ENCODE results near the gene SYCP2. TPM values are rescaled to one million over a fixed set of nuclear protein-coding genes. Genes with fewer than 3 reads are reported as not detected.
"Not testable (repeated sequence)": the region's sequence is repeated elsewhere in the genome, so short reads cannot be mapped to it uniquely, and the experiment has no call there.

SYCP2 gene
- total and polyA plus RNA-seq, 12 donors: 0.28 to 2.7 (median 1.1) TPM

DNA sequence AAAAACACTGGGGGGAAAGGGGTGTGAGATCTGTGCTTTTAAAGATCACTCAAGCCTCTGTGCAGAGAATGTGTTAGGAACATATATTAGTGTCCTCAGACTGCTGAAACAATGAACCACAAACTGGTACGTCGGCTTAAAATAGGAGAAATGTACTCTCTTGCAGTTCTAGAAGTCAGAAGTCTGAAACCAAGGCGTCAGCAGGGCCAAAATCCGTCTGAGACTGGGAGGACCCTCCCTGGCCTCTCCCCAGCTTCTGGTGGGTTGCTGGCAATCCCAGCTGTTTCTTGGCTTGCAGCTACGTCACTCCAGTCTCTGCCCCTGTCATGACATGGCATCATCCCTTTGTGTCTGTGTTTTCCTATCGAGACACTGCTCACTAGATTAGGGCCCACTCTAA is 28.7 kb upstream of the SYCP2 start:
- WGBS, 4 donors: 83 to 94% (median 88%) methylated on average over 6 of the region's 6 CpGs
- TF ChIP-seq, protein P1, sequence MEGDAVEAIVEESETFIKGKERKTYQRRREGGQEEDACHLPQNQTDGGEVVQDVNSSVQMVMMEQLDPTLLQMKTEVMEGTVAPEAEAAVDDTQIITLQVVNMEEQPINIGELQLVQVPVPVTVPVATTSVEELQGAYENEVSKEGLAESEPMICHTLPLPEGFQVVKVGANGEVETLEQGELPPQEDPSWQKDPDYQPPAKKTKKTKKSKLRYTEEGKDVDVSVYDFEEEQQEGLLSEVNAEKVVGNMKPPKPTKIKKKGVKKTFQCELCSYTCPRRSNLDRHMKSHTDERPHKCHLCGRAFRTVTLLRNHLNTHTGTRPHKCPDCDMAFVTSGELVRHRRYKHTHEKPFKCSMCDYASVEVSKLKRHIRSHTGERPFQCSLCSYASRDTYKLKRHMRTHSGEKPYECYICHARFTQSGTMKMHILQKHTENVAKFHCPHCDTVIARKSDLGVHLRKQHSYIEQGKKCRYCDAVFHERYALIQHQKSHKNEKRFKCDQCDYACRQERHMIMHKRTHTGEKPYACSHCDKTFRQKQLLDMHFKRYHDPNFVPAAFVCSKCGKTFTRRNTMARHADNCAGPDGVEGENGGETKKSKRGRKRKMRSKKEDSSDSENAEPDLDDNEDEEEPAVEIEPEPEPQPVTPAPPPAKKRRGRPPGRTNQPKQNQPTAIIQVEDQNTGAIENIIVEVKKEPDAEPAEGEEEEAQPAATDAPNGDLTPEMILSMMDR (IDR thresholded peaks at IDR 0.05): no peak
- no peak for TF ChIP-seq POLR2A (IDR thresholded peaks at IDR 0.05)
- DNase-seq: no peak
- H3K9me3 ChIP-seq (replicated peaks in 1 of 3): no peaks in the 10 kb centered on the region
- H3K36me3 ChIP-seq (replicated peaks in 1 of 2): no peaks in the 10 kb centered on the region
- intact Hi-C loops (cut with DNase I): no loop called here
- no peaks in the 10 kb centered on the region for H3K27me3 ChIP-seq
- H3K4me3 ChIP-seq: no peak overlapping the region
- no peaks in the 10 kb centered on the region for H3K4me1 ChIP-seq (replicated peaks in 1 of 2)
- H3K27ac ChIP-seq: no peak overlapping the region

DNA sequence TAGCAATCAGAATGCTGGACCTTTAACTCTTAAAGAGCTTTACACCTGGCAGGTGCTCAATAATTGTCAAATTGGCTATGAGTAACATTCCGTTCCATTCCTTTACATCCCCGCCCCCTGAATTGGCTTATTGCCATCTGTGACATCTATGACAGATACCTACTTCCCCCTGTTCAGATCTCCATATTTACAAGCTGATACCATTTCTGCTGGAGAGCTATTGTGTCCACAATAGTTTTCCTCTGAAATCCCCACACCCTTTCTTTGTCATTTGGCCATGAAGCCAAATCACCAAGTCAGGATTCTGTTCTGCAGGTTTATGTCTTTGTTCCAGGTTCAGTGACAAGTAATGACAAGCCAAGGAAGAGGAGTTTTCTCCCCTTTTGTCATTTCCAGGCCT is 28.0 kb upstream of the SYCP2 start:
- H3K27ac ChIP-seq: no peak overlapping the region
- intact Hi-C loops (cut with DNase I): no loop called here
- no peak overlapping the region for H3K4me3 ChIP-seq
- no peak for TF ChIP-seq POLR2A (IDR thresholded peaks at IDR 0.05)
- TF ChIP-seq, protein P1 (IDR thresholded peaks at IDR 0.05): no peak
- no peaks in the 10 kb centered on the region for H3K36me3 ChIP-seq (replicated peaks in 1 of 2)
- no peaks in the 10 kb centered on the region for H3K9me3 ChIP-seq (replicated peaks in 1 of 3)
- 71 to 90% (median 81%) methylated on average over 2 of the region's 2 CpGs for WGBS, 4 donors
- no peak for DNase-seq
- H3K4me1 ChIP-seq (replicated peaks in 1 of 2): no peaks in the 10 kb centered on the region
- H3K27me3 ChIP-seq: no peaks in the 10 kb centered on the region

DNA sequence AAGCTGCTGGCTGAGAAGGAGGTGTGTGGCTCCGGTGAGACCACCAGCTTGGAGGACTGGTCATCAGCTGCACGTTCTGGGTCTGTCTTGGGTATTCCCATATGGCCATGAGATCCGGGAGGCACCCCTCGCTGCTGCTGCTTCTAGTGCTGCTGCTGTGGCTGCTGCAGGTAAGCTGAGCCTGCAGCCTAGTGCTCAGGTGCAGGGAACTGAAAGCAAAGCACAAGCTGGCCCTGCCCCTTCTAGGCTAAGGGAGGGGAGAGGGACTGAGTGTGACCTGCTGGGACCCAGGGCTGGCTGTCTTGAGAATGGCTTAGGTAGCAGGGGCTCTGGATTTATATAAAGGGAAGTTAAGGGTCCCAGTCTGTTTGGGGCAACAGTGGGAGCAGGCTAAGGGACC is 25.2 kb upstream of the SYCP2 start:
- 74 to 100% (median 83%) methylated on average over 4 of the region's 4 CpGs for WGBS, 4 donors
- TF ChIP-seq POLR2A (IDR thresholded peaks at IDR 0.05): no peak
- TF ChIP-seq, protein P1 (IDR thresholded peaks at IDR 0.05): no peak
- Histone ChIP-seq H3K36me3 (replicated peaks in 1 of 2) (no peaks in the 10 kb centered on the region), H3K4me1 (replicated peaks in 1 of 2) (no peaks in the 10 kb centered on the region), H3K27me3 (no peaks in the 10 kb centered on the region), H3K27ac (no peak overlapping the region), H3K4me3 (no peak overlapping the region), H3K9me3 (replicated peaks in 1 of 3) (no peaks in the 10 kb centered on the region)
- intact Hi-C loops (cut with DNase I): no loop called here
- no peak for DNase-seq

DNA sequence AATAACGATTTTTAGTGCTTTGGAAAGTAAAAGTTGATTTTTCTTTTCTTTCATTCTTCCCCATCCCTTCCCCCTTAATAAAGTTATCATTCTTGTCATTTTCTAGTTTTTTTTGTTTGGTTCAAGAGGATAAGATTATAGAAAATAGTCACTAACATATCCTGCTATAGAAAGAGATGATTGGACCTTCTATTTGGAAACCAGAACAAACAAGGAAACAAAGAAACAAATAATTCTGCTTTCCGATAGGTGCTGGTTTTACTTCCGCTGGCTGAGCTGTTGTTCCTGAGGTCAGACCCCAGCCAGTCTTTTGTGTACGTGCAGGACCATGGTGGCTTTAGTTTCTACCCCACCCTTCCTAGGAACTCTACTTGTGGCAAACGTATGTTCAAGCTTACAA is 24.7 kb upstream of the SYCP2 start, which contains the start of gene CDH26:
CDH26 (plus strand) TSS at position 301 of the 400 bp plus-strand sequence. CDS start 304 bp downstream, outside the sequence.
- WGBS, 4 donors: 84 to 90% (median 87%) methylated on average over 5 of the region's 5 CpGs
- TF ChIP-seq, protein P1 (IDR thresholded peaks at IDR 0.05): no peak
- no peak for TF ChIP-seq POLR2A (IDR thresholded peaks at IDR 0.05)
- no peak for DNase-seq

DNA sequence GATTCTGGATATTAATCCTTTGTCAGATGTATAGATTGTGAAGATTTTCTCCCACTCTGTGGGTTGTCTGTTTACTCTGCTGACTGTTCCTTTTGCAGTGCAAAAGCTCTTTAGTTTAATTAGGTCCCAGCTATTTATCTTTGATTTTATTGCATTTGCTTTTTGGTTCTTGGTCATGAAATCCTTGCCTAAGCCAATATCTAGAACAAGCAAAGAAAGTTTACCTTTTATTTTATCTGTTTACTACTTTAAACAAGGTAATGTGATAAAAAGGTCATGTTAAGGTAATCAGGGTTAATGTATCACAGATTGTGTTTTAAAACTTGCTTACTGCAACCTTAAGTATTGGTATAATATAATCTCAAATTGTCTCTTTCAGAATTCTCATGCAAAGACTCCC is 24.1 kb upstream of the SYCP2 start:
- H3K27me3 ChIP-seq; DNase-seq; H3K9me3 ChIP-seq (replicated peaks in 1 of 3); H3K4me1 ChIP-seq (replicated peaks in 1 of 2); H3K36me3 ChIP-seq (replicated peaks in 1 of 2); H3K4me3 ChIP-seq; H3K27ac ChIP-seq; intact Hi-C loops (cut with DNase I): not testable (repeated sequence)

More for the DNA sequence above, 24.7 kb upstream of the SYCP2 start, which contains the start of gene CDH26:
- Histone ChIP-seq H3K9me3 (replicated peaks in 1 of 3) (no peaks in the 10 kb centered on the region), H3K27ac (no peak within 1 kb of the TSS), H3K27me3 (no peaks in the 10 kb centered on the region), H3K36me3 (replicated peaks in 1 of 2) (no peaks in the 10 kb centered on the region), H3K4me3 (no peak within 1 kb of the TSS), H3K4me1 (replicated peaks in 1 of 2) (no peaks in the 10 kb centered on the region)
- intact Hi-C loops (cut with DNase I): no loop called here

All from adrenal gland (tissue), 12 donors.